ENCODE measurements around the gene ASMTL. TPM values are rescaled to one million over a fixed set of nuclear protein-coding genes. Genes with fewer than 3 reads are reported as not detected.
A peak's percentile ranks its signal among the peaks of the same experiment; 100 is the strongest.
"Not testable (repeated sequence)": the region's sequence is repeated elsewhere in the genome, so short reads cannot be mapped to it uniquely, and the experiment has no call there.

ASMTL gene
- total and polyA plus RNA-seq, 4 donors = 26.7 to 56.1 (median 31.8) TPM

GRCh38 chrX:1491851-1492349 lies 39.2 kb upstream of the ASMTL start:
- 86 to 91% methylated on average over 5 to 6 of the region's 6 CpGs for WGBS, 2 donors
- Histone ChIP-seq H3K9me3 (ENCODE audit: control insufficient read depth, low read length) (no peaks in the 10 kb centered on the region), H3K27ac (ENCODE audit: low read depth in 1 of 2, low read length in 2 of 2) (no peak overlapping the region), H3K36me3 (ENCODE audit: control insufficient read depth in 1 of 2, insufficient read depth in 2 of 2, low read length in 1 of 2) (no peaks in the 10 kb centered on the region), H3K4me3 (ENCODE audit: low read length in 2 of 2) (no peak overlapping the region), H3K27me3 (ENCODE audit: control insufficient read depth in 1 of 2, insufficient read depth in 2 of 2, low read length in 1 of 2) (no peaks in the 10 kb centered on the region), H3K4me1 (ENCODE audit: control insufficient read depth in 1 of 2, insufficient read depth in 2 of 2, low read length in 2 of 2) (no peaks in the 10 kb centered on the region)
- intact Hi-C loops (cut with DNase I) = no loop called here
- DNase-seq (peak in 1 of 2 donors; percentile 25), ATAC-seq (ENCODE audit: low FRiP score) (no peak)

- DNase-seq; H3K27me3 ChIP-seq (ENCODE audit: control insufficient read depth in 1 of 2, insufficient read depth in 2 of 2, low read length in 1 of 2); ATAC-seq (ENCODE audit: low FRiP score); H3K4me3 ChIP-seq (ENCODE audit: low read length in 2 of 2); intact Hi-C loops (cut with DNase I); H3K9me3 ChIP-seq (ENCODE audit: control insufficient read depth, low read length); H3K27ac ChIP-seq (ENCODE audit: low read depth in 1 of 2, low read length in 2 of 2); H3K36me3 ChIP-seq (ENCODE audit: control insufficient read depth in 1 of 2, insufficient read depth in 2 of 2, low read length in 1 of 2); H3K4me1 ChIP-seq (ENCODE audit: control insufficient read depth in 1 of 2, insufficient read depth in 2 of 2, low read length in 2 of 2): not testable (repeated sequence)
- WGBS, 2 donors = 95 to 97% methylated on average over 4 of the region's 4 CpGs
Observed at GRCh38 chrX:1491248-1491647, 38.5 kb upstream of the ASMTL start.

- H3K4me3 ChIP-seq (ENCODE audit: low read length in 2 of 2); H3K27ac ChIP-seq (ENCODE audit: low read depth in 1 of 2, low read length in 2 of 2); ATAC-seq (ENCODE audit: low FRiP score); intact Hi-C loops (cut with DNase I); H3K27me3 ChIP-seq (ENCODE audit: control insufficient read depth in 1 of 2, insufficient read depth in 2 of 2, low read length in 1 of 2); H3K4me1 ChIP-seq (ENCODE audit: control insufficient read depth in 1 of 2, insufficient read depth in 2 of 2, low read length in 2 of 2); DNase-seq; H3K36me3 ChIP-seq (ENCODE audit: control insufficient read depth in 1 of 2, insufficient read depth in 2 of 2, low read length in 1 of 2); H3K9me3 ChIP-seq (ENCODE audit: control insufficient read depth, low read length): not testable (repeated sequence)
- 94% methylated on average over 1 of the region's 1 CpG for WGBS, 2 donors
Observed at GRCh38 chrX:1490723-1491122, 38.0 kb upstream of the ASMTL start.

GRCh38 chrX:1489354-1489753 lies 36.6 kb upstream of the ASMTL start:
- 74 to 88% methylated on average over 5 of the region's 5 CpGs for WGBS, 2 donors
- H3K27ac ChIP-seq (ENCODE audit: low read depth in 1 of 2, low read length in 2 of 2); DNase-seq; H3K4me1 ChIP-seq (ENCODE audit: control insufficient read depth in 1 of 2, insufficient read depth in 2 of 2, low read length in 2 of 2); intact Hi-C loops (cut with DNase I); ATAC-seq (ENCODE audit: low FRiP score); H3K27me3 ChIP-seq (ENCODE audit: control insufficient read depth in 1 of 2, insufficient read depth in 2 of 2, low read length in 1 of 2); H3K9me3 ChIP-seq (ENCODE audit: control insufficient read depth, low read length); H3K4me3 ChIP-seq (ENCODE audit: low read length in 2 of 2); H3K36me3 ChIP-seq (ENCODE audit: control insufficient read depth in 1 of 2, insufficient read depth in 2 of 2, low read length in 1 of 2): not testable (repeated sequence)

- intact Hi-C loops (cut with DNase I) = no loop called here
- Histone ChIP-seq H3K4me1 (ENCODE audit: control insufficient read depth in 1 of 2, insufficient read depth in 2 of 2, low read length in 2 of 2) (no peaks in the 10 kb centered on the region), H3K36me3 (ENCODE audit: control insufficient read depth in 1 of 2, insufficient read depth in 2 of 2, low read length in 1 of 2) (no peaks in the 10 kb centered on the region), H3K9me3 (ENCODE audit: control insufficient read depth, low read length) (peaks cover 4% of the 10 kb centered on the region), H3K27me3 (ENCODE audit: control insufficient read depth in 1 of 2, insufficient read depth in 2 of 2, low read length in 1 of 2) (no peaks in the 10 kb centered on the region), H3K4me3 (ENCODE audit: low read length in 2 of 2) (no peak overlapping the region), H3K27ac (ENCODE audit: low read depth in 1 of 2, low read length in 2 of 2) (no peak overlapping the region)
- ATAC-seq (ENCODE audit: low FRiP score) (no peak), DNase-seq (no peak)
- WGBS, 2 donors = 91 to 97% methylated on average over 1 of the region's 1 CpG
Observed at GRCh38 chrX:1488745-1489144, 36.0 kb upstream of the ASMTL start.

GRCh38 chrX:1488141-1488540 lies 35.4 kb upstream of the ASMTL start:
- peaks cover 4% of the 10 kb centered on the region for H3K9me3 ChIP-seq (ENCODE audit: control insufficient read depth, low read length)
- DNase-seq (peak in 1 of 2 donors; percentile 19), ATAC-seq (ENCODE audit: low FRiP score) (no peak)
- WGBS, 2 donors = 73 to 77% methylated on average over 3 of the region's 3 CpGs
- H3K36me3 ChIP-seq (ENCODE audit: control insufficient read depth in 1 of 2, insufficient read depth in 2 of 2, low read length in 1 of 2) = no peaks in the 10 kb centered on the region
- intact Hi-C loops (cut with DNase I) = no loop called here
- no peak overlapping the region for H3K27ac ChIP-seq (ENCODE audit: low read depth in 1 of 2, low read length in 2 of 2)
- no peaks in the 10 kb centered on the region for H3K27me3 ChIP-seq (ENCODE audit: control insufficient read depth in 1 of 2, insufficient read depth in 2 of 2, low read length in 1 of 2)
- no peak overlapping the region for H3K4me3 ChIP-seq (ENCODE audit: low read length in 2 of 2)
- no peaks in the 10 kb centered on the region for H3K4me1 ChIP-seq (ENCODE audit: control insufficient read depth in 1 of 2, insufficient read depth in 2 of 2, low read length in 2 of 2)

GRCh38 chrX:1487401-1487800 lies 34.7 kb upstream of the ASMTL start:
- Histone ChIP-seq H3K4me1 (ENCODE audit: control insufficient read depth in 1 of 2, insufficient read depth in 2 of 2, low read length in 2 of 2) (no peaks in the 10 kb centered on the region), H3K36me3 (ENCODE audit: control insufficient read depth in 1 of 2, insufficient read depth in 2 of 2, low read length in 1 of 2) (no peaks in the 10 kb centered on the region), H3K27ac (ENCODE audit: low read depth in 1 of 2, low read length in 2 of 2) (no peak overlapping the region), H3K9me3 (ENCODE audit: control insufficient read depth, low read length) (peaks cover 4% of the 10 kb centered on the region), H3K4me3 (ENCODE audit: low read length in 2 of 2) (no peak overlapping the region), H3K27me3 (ENCODE audit: control insufficient read depth in 1 of 2, insufficient read depth in 2 of 2, low read length in 1 of 2) (no peaks in the 10 kb centered on the region)
- ATAC-seq (ENCODE audit: low FRiP score) = no peak
- 87 to 92% methylated on average over 5 of the region's 5 CpGs for WGBS, 2 donors
- intact Hi-C loops (cut with DNase I) = no loop called here
- DNase-seq = no peak

GRCh38 chrX:1486749-1487361 lies 34.1 kb upstream of the ASMTL start:
- H3K9me3 ChIP-seq (ENCODE audit: control insufficient read depth, low read length) = peaks cover 4% of the 10 kb centered on the region
- H3K36me3 ChIP-seq (ENCODE audit: control insufficient read depth in 1 of 2, insufficient read depth in 2 of 2, low read length in 1 of 2) = no peaks in the 10 kb centered on the region
- WGBS, 2 donors = 61 to 70% methylated on average over 18 of the region's 18 CpGs
- intact Hi-C loops (cut with DNase I) = no loop called here
- peak; percentile 33 for ATAC-seq (ENCODE audit: low FRiP score)
- no peaks in the 10 kb centered on the region for H3K4me1 ChIP-seq (ENCODE audit: control insufficient read depth in 1 of 2, insufficient read depth in 2 of 2, low read length in 2 of 2)
- H3K27me3 ChIP-seq (ENCODE audit: control insufficient read depth in 1 of 2, insufficient read depth in 2 of 2, low read length in 1 of 2) = no peaks in the 10 kb centered on the region
- H3K4me3 ChIP-seq (ENCODE audit: low read length in 2 of 2) = no peak overlapping the region
- no peak overlapping the region for H3K27ac ChIP-seq (ENCODE audit: low read depth in 1 of 2, low read length in 2 of 2)
- DNase-seq = peak; percentile 72 to 76

GRCh38 chrX:1486177-1486576 lies 33.5 kb upstream of the ASMTL start:
- no peak overlapping the region for H3K4me3 ChIP-seq (ENCODE audit: low read length in 2 of 2)
- H3K27ac ChIP-seq (ENCODE audit: low read depth in 1 of 2, low read length in 2 of 2) = no peak overlapping the region
- peak in 1 of 2 donors; percentile 11 for DNase-seq
- no peak for ATAC-seq (ENCODE audit: low FRiP score)
- H3K4me1 ChIP-seq (ENCODE audit: control insufficient read depth in 1 of 2, insufficient read depth in 2 of 2, low read length in 2 of 2) = no peaks in the 10 kb centered on the region
- no peaks in the 10 kb centered on the region for H3K27me3 ChIP-seq (ENCODE audit: control insufficient read depth in 1 of 2, insufficient read depth in 2 of 2, low read length in 1 of 2)
- WGBS, 2 donors = 82 to 83% methylated on average over 5 of the region's 5 CpGs
- H3K36me3 ChIP-seq (ENCODE audit: control insufficient read depth in 1 of 2, insufficient read depth in 2 of 2, low read length in 1 of 2) = no peaks in the 10 kb centered on the region
- H3K9me3 ChIP-seq (ENCODE audit: control insufficient read depth, low read length) = peaks cover 4% of the 10 kb centered on the region
- intact Hi-C loops (cut with DNase I) = no loop called here

Data from aorta (tissue), 5 donors.